Astrocyte (in vitro differentiated cells and primary cell): ENCODE data around the gene PRDM11. TPM values are rescaled to one million over a fixed set of nuclear protein-coding genes. Genes with fewer than 3 reads are reported as not detected.
A peak's percentile ranks its signal among the peaks of the same experiment; 100 is the strongest.
"Not testable (repeated sequence)": the region's sequence is repeated elsewhere in the genome, so short reads cannot be mapped to it uniquely, and the experiment has no call there.

Experiments used
- DNase-seq: peaks from one replicate; pipeline ENCODE4 v3.0.0-alpha.2; 2010; ENCODE audit warnings: low read depth
- FAIRE-seq: peaks from 2 replicates; lab custom pipeline; 2011; peaks lifted over from hg19 to GRCh38; lab: Jason Lieb, UNC
- H2AFZ ChIP-seq: 2 replicates; pipeline ENCODE4 v1.6.0; 2012; ENCODE audit warnings: low read depth, low read length, inconsistent platforms
- H3K27ac ChIP-seq: 2 replicates; pipeline ENCODE4 v1.5.1; 2011; ENCODE audit warnings: low read depth, low read length, inconsistent platforms
- H3K27me3 ChIP-seq: 2 replicates; pipeline ENCODE4 v1.6.0; 2011; ENCODE audit warnings: low read length, inconsistent platforms; ENCODE audit not compliant: insufficient read depth
- H3K36me3 ChIP-seq: 2 replicates; pipeline ENCODE4 v1.5.1; 2011; ENCODE audit warnings: low read length, inconsistent platforms; ENCODE audit not compliant: insufficient read depth
- H3K4me1 ChIP-seq: 2 replicates; pipeline ENCODE4 v1.5.1; 2011; ENCODE audit warnings: low read length, inconsistent platforms; ENCODE audit not compliant: insufficient read depth
- H3K4me2 ChIP-seq: 2 replicates; pipeline ENCODE4 v1.6.0; 2012; ENCODE audit warnings: low read length, inconsistent platforms
- H3K4me3 ChIP-seq: 2 replicates; pipeline ENCODE4 v1.5.1; 2011; ENCODE audit warnings: low read depth, mild to moderate bottlenecking, low read length, inconsistent platforms; ENCODE audit not compliant: insufficient read depth
- H3K79me2 ChIP-seq: 2 replicates; pipeline ENCODE4 v1.6.0; 2012; ENCODE audit warnings: mild to moderate bottlenecking, low read length, inconsistent platforms; ENCODE audit not compliant: insufficient read depth
- H3K9ac ChIP-seq: 2 replicates; pipeline ENCODE4 v1.6.0; 2012; ENCODE audit warnings: mild to moderate bottlenecking, low read length, inconsistent platforms
- H3K9me3 ChIP-seq: 2 replicates; pipeline ENCODE4 v1.5.1; 2012; ENCODE audit warnings: low read depth, mild to moderate bottlenecking, low read length, inconsistent platforms; ENCODE audit not compliant: insufficient read depth
- H4K20me1 ChIP-seq: 2 replicates; pipeline ENCODE4 v1.6.0; 2012; ENCODE audit warnings: low read length, inconsistent platforms; ENCODE audit not compliant: insufficient read depth
- H3K27ac Mint-ChIP-seq: one replicate; pipeline ENCODE4 v1.8.0; 2021; ENCODE audit warnings: mild to moderate bottlenecking, mixed read lengths; ENCODE audit not compliant: unreplicated experiment
- H3K27me3 Mint-ChIP-seq: one replicate; pipeline ENCODE4 v1.8.0; 2021; ENCODE audit warnings: low read depth, mixed read lengths; ENCODE audit not compliant: unreplicated experiment
- H3K36me3 Mint-ChIP-seq: one replicate; pipeline ENCODE4 v1.8.0; 2021; ENCODE audit warnings: low read depth, mixed read lengths; ENCODE audit not compliant: unreplicated experiment
- H3K4me1 Mint-ChIP-seq: one replicate; pipeline ENCODE4 v1.8.0; 2021; ENCODE audit warnings: low read depth, mixed read lengths; ENCODE audit not compliant: unreplicated experiment
- H3K4me3 Mint-ChIP-seq: one replicate; pipeline ENCODE4 v1.8.0; 2021; ENCODE audit warnings: mild to moderate bottlenecking, moderate library complexity, mixed read lengths; ENCODE audit not compliant: unreplicated experiment
- H3K9me3 Mint-ChIP-seq: one replicate; pipeline ENCODE4 v1.8.0; 2021; ENCODE audit warnings: mild to moderate bottlenecking, mixed read lengths; ENCODE audit not compliant: unreplicated experiment
- EZH2 ChIP-seq: IDR thresholded peaks from 2 replicates; pipeline ENCODE4 v1.6.1; 2012; ENCODE audit warnings: mild to moderate bottlenecking, low read length, inconsistent platforms; ENCODE audit not compliant: insufficient read depth
- total RNA-seq: library from RNA; stranded (reverse); gene quantifications from 2 replicates; pipeline ENCODE4 v1.2.1, GENCODE V29; 2021
- TF ChIP-seq, protein P1 (sequence below): IDR thresholded peaks from 2 replicates; pipeline ENCODE4 v1.5.1; 2011; ENCODE audit warnings: low read depth, mild to moderate bottlenecking, inconsistent platforms, low read length, moderate library complexity; ENCODE audit not compliant: insufficient read depth

PRDM11 gene
- total RNA-seq, 1 donor from 2014 or later = 9.1 TPM

DNA sequence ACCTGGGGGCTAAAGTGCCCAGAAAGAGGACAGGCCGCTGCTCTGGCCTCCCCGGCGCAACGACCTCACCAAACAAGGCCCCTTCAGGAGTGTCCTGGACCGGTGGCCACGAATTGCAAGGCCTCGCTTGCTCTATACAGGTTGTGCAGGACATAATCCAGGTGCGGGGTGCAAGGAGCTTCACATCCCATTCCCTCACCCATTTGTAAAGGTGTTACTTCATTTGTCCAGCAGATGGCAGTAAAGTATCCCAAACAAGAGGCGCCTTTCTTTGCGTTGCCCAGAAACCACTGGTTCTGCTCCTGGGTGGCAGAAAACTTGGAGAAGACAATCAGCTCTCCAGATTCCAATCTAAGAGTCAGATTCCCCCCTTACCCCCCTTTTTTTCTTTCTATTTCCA, 35.9 kb upstream of the PRDM11 start:
- H3K9ac ChIP-seq = no peak overlapping the region
- no peak overlapping the region for H3K4me3 ChIP-seq
- H3K27ac ChIP-seq = no peak overlapping the region
- H3K79me2 ChIP-seq = no peaks in the 10 kb centered on the region
- H3K4me2 ChIP-seq = no peak overlapping the region
- no peak overlapping the region for H3K4me3 Mint-ChIP-seq
- H3K9me3 ChIP-seq = no peaks in the 10 kb centered on the region
- no peak overlapping the region for H3K27ac Mint-ChIP-seq
- no peaks in the 10 kb centered on the region for H3K4me1 ChIP-seq
- H3K27me3 ChIP-seq = peaks cover 26% of the 10 kb centered on the region
- no peaks in the 10 kb centered on the region for H3K36me3 Mint-ChIP-seq
- peaks cover 45% of the 10 kb centered on the region for H3K27me3 Mint-ChIP-seq
- no peak for TF ChIP-seq EZH2
- TF ChIP-seq, protein P1, sequence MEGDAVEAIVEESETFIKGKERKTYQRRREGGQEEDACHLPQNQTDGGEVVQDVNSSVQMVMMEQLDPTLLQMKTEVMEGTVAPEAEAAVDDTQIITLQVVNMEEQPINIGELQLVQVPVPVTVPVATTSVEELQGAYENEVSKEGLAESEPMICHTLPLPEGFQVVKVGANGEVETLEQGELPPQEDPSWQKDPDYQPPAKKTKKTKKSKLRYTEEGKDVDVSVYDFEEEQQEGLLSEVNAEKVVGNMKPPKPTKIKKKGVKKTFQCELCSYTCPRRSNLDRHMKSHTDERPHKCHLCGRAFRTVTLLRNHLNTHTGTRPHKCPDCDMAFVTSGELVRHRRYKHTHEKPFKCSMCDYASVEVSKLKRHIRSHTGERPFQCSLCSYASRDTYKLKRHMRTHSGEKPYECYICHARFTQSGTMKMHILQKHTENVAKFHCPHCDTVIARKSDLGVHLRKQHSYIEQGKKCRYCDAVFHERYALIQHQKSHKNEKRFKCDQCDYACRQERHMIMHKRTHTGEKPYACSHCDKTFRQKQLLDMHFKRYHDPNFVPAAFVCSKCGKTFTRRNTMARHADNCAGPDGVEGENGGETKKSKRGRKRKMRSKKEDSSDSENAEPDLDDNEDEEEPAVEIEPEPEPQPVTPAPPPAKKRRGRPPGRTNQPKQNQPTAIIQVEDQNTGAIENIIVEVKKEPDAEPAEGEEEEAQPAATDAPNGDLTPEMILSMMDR = peak; percentile 60
- H3K9me3 Mint-ChIP-seq = peaks cover 2% of the 10 kb centered on the region
- FAIRE-seq = peak; percentile 45
- no peak overlapping the region for H2AFZ ChIP-seq
- no peaks in the 10 kb centered on the region for H3K36me3 ChIP-seq
- peaks cover 3% of the 10 kb centered on the region for H3K4me1 Mint-ChIP-seq
- H4K20me1 ChIP-seq = no peaks in the 10 kb centered on the region
- DNase-seq = peak; percentile 21

- DNase-seq (no peak), FAIRE-seq (no peak)
- no peaks in the 10 kb centered on the region for H3K9me3 ChIP-seq
- Mint-ChIP-seq H3K4me3 (no peak overlapping the region), H3K36me3 (no peaks in the 10 kb centered on the region), H3K27me3 (peaks cover 35% of the 10 kb centered on the region), H3K9me3 (no peaks in the 10 kb centered on the region), H3K4me1 (peaks cover 3% of the 10 kb centered on the region), H3K27ac (no peak overlapping the region)
- no peaks in the 10 kb centered on the region for H3K4me1 ChIP-seq
- H3K4me3 ChIP-seq = no peak overlapping the region
- H2AFZ ChIP-seq = no peak overlapping the region
- H3K79me2 ChIP-seq = no peaks in the 10 kb centered on the region
- H3K9ac ChIP-seq = no peak overlapping the region
- H3K27ac ChIP-seq = no peak overlapping the region
- TF ChIP-seq, protein P1 = no peak
- TF ChIP-seq EZH2 = no peak
- H4K20me1 ChIP-seq = no peaks in the 10 kb centered on the region
- H3K36me3 ChIP-seq = no peaks in the 10 kb centered on the region
- no peak overlapping the region for H3K4me2 ChIP-seq
- peaks cover 17% of the 10 kb centered on the region for H3K27me3 ChIP-seq
Observed at GRCh38 chr11:45113807-45114206, 32.6 kb upstream of the PRDM11 start.

DNA sequence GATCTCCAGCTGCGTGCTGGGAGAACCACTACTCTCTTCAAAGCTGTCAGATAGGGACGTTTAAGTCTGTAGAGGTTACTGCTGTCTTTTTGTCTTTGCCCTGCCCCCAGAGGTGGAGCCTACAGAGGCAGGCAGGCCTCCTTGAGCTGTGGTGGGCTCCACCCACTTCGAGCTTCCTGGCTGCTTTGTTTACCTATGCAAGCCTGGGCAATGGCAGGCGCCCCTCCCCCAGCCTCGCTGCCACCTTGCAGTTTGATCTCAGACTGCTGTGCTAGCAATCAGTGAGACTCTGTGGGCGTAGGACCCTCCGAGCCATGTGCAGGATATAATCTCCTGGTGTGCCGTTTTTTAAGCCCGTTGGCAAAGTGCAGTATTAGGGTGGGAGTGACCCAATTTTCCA, 18.6 kb upstream of the PRDM11 start:
- H3K4me1 Mint-ChIP-seq, DNase-seq, H3K79me2 ChIP-seq, H3K4me1 ChIP-seq, H3K36me3 Mint-ChIP-seq, H3K4me3 Mint-ChIP-seq, H3K36me3 ChIP-seq, H3K4me3 ChIP-seq, H2AFZ ChIP-seq, H3K9me3 ChIP-seq, H4K20me1 ChIP-seq, H3K9me3 Mint-ChIP-seq, H3K9ac ChIP-seq, H3K27ac Mint-ChIP-seq, FAIRE-seq, H3K27ac ChIP-seq, H3K4me2 ChIP-seq: not testable (repeated sequence)
- H3K27me3 Mint-ChIP-seq = peaks cover 35% of the 10 kb centered on the region
- H3K27me3 ChIP-seq = peaks cover 12% of the 10 kb centered on the region
